Peyer's patch (tissue), 4 donors: ENCODE measurements around the gene OSBPL9.

ENCODE experiments used
- POLR2A ChIP-seq, 2 donors: fragments of 450-650 bp; IDR thresholded peaks; one replicate each; pipeline ENCODE4 v1.5.1; 2017; ENCODE audit warnings: antibody characterized with exemption in 2 of 2, mild to moderate bottlenecking in 2 of 2, moderate library complexity in 2 of 2
- TF ChIP-seq, protein P1 (sequence below), 6 experiments: fragments of 450-650 bp in 4 of 6; fragments of 200-600 bp in 2 of 6; sonication (generic) in 1 of 6; IDR thresholded peaks; one replicate each; pipeline ENCODE4 v1.5.1; 2017 to 2019; ENCODE audit warnings: antibody characterized with exemption in 6 of 6, mild to moderate bottlenecking in 3 of 6, moderate library complexity in 1 of 6

DNA sequence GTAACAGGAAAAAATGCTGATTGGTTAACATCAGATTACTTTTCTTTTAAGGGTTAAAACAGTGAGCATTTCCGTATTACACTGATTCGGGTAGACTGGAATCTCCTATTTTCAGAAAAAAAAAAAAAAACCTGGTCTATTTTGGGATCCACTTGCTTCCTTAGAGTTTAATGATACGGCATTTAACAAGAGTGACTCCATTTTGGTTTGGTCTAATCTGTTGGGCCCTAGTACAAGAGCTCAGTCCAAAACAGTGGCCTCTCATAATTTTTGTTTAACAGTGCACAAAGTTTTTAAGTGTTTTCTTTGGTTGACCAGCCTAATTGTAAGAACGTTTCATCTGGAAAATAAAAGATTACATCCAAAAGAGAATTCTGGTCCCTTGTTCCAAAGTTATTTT is 141.4 kb downstream of the OSBPL9 start:
- TF ChIP-seq POLR2A (IDR thresholded peaks at IDR 0.05): no peak
- TF ChIP-seq, protein P1, sequence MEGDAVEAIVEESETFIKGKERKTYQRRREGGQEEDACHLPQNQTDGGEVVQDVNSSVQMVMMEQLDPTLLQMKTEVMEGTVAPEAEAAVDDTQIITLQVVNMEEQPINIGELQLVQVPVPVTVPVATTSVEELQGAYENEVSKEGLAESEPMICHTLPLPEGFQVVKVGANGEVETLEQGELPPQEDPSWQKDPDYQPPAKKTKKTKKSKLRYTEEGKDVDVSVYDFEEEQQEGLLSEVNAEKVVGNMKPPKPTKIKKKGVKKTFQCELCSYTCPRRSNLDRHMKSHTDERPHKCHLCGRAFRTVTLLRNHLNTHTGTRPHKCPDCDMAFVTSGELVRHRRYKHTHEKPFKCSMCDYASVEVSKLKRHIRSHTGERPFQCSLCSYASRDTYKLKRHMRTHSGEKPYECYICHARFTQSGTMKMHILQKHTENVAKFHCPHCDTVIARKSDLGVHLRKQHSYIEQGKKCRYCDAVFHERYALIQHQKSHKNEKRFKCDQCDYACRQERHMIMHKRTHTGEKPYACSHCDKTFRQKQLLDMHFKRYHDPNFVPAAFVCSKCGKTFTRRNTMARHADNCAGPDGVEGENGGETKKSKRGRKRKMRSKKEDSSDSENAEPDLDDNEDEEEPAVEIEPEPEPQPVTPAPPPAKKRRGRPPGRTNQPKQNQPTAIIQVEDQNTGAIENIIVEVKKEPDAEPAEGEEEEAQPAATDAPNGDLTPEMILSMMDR (IDR thresholded peaks at IDR 0.05): no peak
